HG02870 (cell line): ENCODE measurements around the gene TFR2.

ENCODE experiments used
- ATAC-seq: cut with Tn5 transposase; IDR thresholded peaks from one replicate; pipeline ENCODE4 v1.9.1; 2021; ENCODE audit warnings: mild to moderate bottlenecking, moderate library complexity; ENCODE audit not compliant: unreplicated experiment

Gene TFR2

DNA sequence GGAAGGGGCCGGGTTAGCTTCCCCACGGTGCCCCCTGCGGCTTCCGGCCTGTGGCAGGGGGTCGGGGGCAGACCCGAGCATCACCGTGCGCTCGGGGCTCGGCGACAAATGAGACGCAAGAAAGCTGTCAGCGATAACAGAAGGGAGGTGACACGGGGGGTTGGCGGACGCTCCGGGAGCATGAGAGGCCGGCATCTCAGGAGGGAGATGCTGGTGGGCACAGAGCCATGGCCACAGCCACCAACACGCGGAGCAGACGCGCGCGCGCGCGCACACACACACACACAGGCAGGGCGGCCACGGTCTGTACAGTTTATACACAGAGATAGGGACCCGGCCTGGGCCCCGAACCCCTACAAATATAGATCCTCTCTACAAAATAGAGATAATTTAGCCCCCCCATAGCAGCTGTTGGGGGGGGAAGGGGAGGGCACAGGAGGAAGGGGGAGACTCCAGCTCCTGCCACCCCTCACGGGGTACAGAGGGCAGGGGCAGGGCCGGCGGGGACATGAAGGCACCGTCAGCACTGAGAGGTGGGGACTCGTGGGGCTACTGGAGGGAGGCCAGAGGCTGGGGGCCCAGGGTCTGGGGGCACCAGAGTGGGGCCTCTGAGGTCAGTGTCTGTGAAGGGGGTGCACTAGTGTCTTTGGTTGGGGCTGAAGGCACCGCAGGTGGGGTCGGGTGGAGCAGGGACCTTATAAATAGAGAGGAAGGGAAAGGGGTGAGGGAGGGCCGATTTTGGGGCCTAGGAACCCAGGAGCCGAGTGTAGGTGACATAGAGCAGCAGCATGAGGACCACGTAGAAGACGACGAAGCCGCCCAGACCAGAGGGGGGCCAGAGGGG, 66.8 kb downstream of the TFR2 start:
- ATAC-seq = no peak

GRCh38 chr7:100573691-100574361, 67.5 kb downstream of the TFR2 start, which contains the start of gene SAP25:
Gene SAP25, minus strand, starts transcription at chr7:100573900. Its CDS starts 158 bp downstream, at chr7:100573742.
- ATAC-seq = no peak

GRCh38 chr7:100572949-100573675, 68.2 kb downstream of the TFR2 start:
- ATAC-seq = no peak

DNA sequence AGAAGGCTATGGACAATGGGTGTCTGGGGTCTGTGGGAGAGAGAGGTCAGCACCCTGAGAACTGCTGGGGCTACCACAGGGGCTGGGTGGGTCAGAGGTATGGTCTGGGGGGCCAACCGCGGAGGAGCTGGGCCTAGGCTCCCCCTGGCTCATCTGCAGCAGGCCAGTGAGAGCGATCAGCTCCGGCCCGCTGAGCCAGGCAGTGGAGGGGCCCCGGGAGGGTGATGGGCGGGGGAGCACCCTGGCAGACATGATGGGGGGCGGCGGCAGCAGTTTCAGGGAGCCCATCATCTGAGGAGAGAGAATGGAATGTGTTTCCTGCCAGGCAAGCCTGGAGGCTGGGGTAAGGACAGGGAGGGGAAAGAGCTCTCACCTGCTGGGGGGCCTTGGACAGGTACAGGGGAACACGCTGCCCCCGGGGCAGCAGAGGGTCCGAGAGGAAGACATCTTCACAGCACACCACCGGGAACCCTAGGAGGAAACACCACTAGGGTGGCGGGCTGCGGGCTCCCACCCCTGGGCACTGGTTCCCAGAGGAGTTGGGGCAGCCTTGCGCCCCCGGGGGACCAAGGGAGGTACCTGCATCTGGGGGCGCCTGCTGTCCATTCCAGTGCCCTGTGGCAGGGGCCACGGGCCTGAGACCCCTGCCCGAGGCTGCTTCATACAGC, 68.9 kb downstream of the TFR2 start:
- ATAC-seq = no peak

GRCh38 chr7:100571829-100572116, 69.6 kb downstream of the TFR2 start:
- ATAC-seq = no peak

GRCh38 chr7:100570954-100571828, 70.2 kb downstream of the TFR2 start:
- ATAC-seq = no peak
